Upper lobe of left lung (tissue), 4 donors: Measurements from ENCODE around the gene POLG2.

Experiments used
- CTCF ChIP-seq, 6 experiments: fragments of 450-650 bp in 4 of 6; fragments of 200-600 bp in 2 of 6; sonication (generic) in 2 of 6; IDR thresholded peaks; one replicate each; pipeline ENCODE4 v1.5.1; 2016 to 2019; ENCODE audit warnings: antibody characterized with exemption in 6 of 6
- POLR2A ChIP-seq, 4 donors: fragments of 450-650 bp; IDR thresholded peaks; one replicate each; pipeline ENCODE4 v1.5.1; 2016 to 2017; ENCODE audit warnings: antibody characterized with exemption in 4 of 4, mild to moderate bottlenecking in 2 of 4
- POLR2AphosphoS5 ChIP-seq, 2 donors: sonication (generic); formaldehyde crosslinking; IDR thresholded peaks; one replicate each; pipeline ENCODE4 v1.5.1; 2017; ENCODE audit warnings: antibody characterized with exemption in 2 of 2

DNA sequence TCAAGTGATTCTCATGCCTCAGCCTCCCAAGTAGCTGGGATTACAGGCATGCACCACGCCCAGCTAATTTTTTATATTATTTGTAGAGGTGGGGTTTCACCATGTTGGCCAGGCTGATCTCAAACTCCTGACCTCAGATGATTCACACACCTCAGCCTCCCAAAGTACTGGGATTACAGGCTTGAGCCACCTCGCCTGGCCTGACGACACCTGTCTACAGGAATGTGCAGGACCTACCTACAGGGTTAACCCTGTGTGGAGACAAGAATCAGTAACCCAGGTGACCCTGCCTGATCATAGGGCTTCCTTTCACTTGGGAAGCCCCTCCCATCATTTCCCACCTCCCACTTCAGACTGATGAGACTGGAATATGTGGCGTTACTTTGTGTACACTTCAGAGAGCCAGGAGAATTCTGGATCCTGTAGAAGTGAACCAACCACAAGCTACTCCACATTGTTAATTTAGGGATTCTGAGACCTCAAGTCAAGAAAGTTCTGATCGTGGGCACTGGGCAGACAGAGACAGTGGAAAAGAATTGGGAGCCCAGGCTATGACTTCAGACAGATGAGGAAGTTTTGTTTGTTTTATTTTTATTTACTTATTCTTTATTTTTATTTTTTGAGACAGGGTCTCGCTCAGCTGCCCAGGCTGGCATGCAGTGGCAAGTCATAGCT, 53.6 kb downstream of the POLG2 start:
- TF ChIP-seq CTCF (IDR thresholded peaks at IDR 0.05) (no peak), POLR2A (IDR thresholded peaks at IDR 0.05) (no peak), POLR2AphosphoS5 (IDR thresholded peaks at IDR 0.05) (no peak)
